Stimulated activated CD8-positive, alpha-beta memory T cell treated with anti-CD3 and anti-CD28 coated beads, Interleukin-7, amount 100 ng/mL, for 24 hours (primary cell): ENCODE data around the gene SLC6A1.

Source experiments
- DNase-seq: peaks from one replicate; pipeline ENCODE4 v3.0.0-alpha.2; 2020; ENCODE audit warnings: low read depth

Gene SLC6A1

DNA sequence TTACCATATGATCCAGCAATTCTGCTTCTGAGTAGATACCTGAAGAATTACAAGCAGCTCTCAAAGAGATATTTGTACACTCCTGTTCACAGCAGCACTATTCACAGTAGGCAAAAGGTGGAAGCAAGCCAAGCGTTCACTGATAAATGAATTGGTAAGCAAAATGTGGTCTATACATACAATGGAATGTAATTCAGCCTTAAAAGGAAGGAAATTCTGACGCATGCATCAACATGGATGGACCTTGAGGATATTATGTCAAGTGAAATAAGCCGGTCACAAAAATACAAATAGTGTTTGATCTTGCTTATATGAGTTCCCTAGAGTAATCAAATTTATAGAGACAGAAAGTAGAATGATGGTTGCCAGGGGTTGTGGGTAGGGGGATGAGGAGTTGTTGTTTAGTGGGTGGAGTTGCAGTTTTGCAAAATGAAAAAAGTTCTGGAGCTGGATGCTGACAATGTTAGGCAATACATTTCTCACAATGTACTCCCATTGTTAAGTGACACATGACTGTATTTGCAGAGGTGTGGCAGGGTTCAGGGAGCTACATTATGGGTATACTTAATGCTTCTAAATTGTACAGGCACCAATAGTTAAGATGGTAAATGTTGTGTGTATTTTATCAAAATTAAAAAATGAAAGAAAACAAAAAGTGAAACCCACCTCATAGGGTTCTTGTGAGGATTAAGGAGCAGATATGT is 26.7 kb downstream of the SLC6A1 start:
- no peak for DNase-seq

DNA sequence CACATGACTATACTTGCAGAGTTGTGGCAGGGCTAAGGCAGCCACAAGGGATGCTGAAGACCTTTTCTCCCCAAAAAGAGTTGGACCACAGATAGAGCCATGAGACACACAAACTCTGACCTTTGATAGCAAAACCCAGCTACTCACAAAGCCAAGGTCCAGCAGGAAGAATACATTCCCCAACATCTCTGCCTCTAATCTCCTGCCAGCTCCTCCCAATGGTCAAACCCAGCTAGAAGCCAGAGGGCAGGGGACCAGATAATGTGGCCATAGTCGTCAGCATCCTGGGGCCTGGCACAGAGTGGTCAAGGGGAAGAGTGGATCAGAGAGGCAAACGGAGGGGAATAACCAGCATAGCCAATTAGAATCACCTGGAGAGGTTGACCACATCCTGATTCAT is 28.2 kb downstream of the SLC6A1 start:
- DNase-seq, result no peak

DNA sequence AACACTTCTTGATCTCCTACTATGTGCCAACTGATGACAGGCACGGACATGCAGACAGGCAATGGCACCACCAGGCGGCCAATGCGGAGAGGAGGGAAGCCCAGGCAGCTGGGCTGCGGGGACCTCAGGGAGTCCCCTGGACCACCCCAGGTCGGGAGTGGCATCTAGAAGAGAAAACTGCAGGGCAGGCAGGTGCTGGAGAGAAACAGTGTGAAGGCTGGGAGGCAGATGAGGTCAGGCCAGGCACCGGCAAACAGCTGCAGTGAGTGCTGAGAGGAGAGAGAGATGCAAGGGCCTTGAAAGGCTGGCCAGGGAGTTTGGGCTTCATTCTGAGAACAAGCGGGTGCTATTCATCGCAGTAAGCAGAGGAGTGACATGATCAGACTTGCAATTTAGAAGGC is 29.1 kb downstream of the SLC6A1 start:
- no peak for DNase-seq

DNA sequence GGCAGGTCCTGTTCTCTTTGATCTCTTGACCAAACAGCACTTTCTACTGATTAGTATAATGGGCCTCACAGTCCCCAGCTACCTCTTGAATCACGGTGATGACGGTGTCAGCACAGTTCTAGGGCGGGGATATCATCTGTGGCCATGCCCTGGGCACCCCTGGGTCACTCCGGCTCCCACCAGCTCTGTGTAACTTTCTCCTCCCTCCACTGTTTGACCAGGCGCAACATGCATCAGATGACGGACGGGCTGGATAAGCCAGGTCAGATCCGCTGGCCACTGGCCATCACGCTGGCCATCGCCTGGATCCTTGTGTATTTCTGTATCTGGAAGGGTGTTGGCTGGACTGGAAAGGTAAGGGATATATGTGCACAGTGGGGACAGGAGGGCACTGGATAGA is 29.6 kb downstream of the SLC6A1 start:
- no peak for DNase-seq

DNA sequence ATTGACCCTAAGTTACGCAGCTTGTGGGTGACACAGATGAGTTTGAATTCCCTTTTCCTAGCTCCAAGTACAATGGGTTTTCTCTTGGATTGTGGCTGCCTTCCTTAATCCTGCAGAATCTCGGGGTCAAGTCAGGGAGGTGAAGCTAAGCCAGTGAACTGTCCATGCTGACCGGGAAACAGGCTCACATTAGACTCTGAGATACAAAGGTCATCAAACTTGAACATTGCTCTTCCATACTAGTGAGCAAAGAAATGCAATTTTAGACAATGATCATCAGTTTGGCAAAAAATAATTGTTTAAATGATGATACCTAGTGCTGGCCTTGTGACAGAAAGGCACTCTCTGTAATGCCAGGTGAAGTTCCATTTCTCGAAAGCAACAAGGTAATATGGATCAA is 31.6 kb downstream of the SLC6A1 start:
- no peak for DNase-seq

DNA sequence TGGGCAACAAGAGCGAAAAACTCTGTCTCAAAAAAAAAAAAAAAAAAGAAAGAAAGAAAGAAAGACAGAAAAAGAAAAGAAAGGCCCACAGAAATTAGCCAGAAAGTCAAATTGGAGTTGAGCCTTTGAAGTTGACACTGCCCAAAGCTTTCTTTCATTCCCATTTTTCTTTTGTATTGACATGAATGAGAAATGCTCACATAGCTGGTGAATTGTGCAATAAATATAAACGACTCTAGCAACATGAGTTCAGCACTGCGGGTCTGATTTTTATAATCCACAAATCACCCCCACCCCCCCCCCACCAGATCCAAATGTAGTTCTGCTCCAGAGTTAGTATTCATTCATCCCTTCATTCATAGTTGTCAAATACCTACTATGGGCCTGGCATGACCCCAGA is 37.4 kb downstream of the SLC6A1 start:
- no peak for DNase-seq

DNA sequence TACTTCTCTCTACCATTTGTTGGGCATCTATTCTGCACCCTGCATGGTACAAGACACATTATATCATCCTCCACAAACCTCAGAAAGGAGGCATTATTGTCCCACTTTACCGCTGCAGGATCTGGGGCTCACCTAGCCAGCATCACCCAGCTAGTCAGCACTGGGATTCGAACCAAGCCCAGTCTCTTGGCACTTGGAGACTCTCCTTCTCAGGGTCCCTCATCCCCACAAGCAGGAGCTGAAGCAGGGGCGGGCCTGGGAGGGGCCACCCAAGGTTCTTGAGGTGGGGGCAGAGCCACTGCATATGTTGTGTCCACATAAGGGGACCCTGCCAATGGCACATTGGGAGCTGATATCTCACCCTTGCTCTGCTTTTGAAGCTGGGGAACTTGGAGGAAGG is 41.3 kb downstream of the SLC6A1 start:
- DNase-seq, result no peak

DNA sequence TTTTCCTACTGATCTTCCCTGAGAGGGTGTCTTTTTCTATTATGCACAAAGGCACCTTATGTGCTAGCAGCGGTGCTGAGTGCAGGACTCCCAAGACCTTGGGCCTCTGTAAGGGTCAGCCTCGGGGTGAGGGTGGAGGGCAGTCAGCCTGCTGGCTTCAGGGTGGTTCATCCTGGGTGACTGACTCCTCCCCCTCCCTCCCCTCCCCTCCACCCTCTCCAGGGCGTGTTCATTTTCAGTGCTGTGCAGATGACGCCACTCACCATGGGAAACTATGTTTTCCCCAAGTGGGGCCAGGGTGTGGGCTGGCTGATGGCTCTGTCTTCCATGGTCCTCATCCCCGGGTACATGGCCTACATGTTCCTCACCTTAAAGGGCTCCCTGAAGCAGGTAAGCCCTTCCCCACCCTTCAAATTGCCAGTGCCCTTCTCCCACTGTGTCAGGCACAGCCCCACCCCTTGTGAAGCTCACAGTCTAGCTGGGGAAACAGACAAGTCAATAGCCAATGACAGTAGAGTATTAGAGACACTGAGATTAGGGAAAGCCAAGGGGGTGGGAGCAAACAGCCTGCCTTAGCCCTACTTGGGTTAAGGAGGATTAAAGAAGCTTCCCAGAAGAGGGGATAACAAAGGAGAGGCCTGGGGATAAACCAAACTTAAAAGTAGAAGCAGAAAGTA is 41.9 kb downstream of the SLC6A1 start:
- DNase-seq, result no peak

DNA sequence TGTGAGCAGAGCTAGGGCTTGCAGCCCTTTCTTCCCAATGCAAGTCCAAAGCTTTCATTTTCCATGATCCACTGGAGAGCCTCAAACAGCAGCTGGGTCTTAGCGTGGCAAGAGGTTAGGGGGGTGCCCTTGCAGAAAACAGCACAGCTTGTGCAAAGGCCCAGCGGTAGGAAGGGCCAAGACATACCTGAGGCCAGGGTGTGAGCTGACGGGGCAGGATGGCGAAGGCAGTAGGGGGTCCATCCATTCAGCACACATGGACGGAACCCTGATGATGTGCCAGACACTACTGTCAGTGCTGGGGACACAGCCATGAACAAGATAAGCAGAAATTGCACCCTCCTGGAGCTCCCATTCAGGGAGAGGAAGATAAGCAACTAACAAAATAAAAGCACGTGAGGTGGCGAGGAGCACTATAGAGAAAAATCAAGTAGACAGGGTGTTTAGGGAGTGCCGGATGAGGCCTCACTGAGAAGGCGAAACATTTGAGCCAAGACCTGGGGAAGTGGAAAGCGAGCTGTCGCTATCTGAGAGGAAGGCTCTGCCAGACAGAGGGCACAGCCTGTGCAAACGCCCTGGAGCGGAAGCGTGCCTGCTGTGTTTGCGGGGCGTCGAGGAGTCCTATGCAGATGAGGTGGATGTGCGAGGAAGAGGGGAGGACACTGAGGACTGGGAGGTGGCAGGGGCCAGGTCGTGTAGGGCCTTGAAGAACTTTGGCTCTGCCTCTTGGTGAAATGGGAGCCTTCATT is 43.4 kb downstream of the SLC6A1 start:
- DNase-seq, result no peak

DNA sequence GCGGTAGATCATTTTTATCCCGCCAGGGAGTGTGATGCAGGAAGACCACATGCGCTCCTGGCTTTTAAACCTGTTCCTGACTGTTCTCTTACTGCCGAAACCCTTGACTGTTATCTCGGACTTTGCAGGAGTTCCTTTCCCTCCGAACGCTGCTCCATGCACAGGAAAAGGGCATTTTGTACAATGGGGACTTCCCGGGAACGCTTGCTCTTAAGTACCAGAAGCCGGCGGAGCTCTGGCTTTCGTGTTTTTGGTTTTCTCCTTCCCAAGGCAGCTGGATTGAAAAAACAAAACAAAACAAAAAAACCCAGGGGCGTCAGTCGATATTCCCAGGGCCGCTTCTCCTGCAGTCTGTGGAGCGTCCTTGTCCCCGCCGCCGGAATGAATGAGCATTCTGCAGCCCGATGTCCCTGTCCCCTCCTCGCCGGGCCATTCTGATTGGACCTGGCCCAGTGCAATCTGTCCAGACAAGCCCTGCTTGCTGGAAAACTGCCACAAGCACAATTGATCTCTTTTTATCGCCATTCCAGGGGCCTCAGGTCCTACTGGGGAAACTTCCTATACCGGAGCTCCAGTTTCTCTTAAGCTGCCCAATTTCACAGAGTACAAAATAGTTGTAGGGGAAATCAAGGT is 44.8 kb downstream of the SLC6A1 start:
- DNase-seq, result no peak

DNA sequence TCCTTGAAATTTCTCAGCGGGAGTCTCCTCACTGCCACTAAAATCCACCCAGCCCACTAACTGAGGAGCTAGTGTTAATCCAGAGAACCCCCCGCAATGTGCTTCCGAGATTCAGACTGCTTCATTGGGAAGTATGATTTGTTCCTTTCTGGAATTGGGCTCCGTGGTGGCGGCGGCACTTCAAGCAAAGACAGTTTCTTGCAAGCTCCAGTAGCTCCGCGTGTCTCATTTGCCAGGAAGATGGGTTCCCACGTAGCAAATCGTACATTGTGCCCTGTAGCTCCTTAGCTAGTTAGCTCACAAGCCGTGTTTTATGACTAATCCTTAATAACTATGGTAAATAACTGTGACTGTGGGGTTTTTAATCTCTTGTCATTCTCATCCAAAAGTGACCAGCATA is 45.4 kb downstream of the SLC6A1 start:
- no peak for DNase-seq

DNA sequence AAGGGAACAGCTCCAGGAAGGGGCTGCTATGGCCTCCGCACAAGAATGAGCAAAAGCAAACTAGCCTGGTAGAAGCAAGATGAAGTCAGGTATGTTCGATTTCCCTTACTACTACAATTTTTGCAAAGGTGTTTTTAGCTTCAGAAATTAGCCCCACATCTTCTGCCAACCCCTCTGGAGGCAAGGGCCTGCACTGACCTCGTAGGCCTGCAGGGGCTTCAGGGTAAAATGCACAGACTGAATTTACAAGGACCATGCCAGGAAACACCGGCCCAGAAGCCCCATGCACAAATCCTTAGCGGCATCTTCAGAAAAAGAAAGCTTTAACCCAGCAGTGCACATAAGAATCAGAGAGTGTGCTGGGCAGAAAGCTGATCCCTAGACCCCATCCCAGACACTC is 53.0 kb downstream of the SLC6A1 start:
- no peak for DNase-seq

DNA sequence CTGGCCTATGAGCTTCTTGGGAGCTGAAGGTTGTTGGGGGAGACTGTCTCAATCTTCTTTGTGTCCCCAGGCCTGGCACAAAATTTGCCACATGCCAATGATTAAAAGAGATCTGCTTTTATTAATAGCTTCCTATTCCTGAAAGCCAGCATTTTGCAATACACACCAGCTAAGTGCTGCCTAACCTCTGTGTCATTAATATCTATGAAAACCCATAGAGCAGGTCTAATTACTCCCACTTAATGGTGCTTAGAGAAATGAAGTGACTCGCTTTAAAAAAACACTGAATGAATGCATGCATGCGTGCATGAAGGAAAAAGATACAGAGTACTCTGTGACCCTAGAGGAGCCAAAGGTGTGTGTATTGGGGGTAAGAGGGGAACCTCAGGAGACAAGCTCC is 55.0 kb downstream of the SLC6A1 start:
- DNase-seq, result no peak

DNA sequence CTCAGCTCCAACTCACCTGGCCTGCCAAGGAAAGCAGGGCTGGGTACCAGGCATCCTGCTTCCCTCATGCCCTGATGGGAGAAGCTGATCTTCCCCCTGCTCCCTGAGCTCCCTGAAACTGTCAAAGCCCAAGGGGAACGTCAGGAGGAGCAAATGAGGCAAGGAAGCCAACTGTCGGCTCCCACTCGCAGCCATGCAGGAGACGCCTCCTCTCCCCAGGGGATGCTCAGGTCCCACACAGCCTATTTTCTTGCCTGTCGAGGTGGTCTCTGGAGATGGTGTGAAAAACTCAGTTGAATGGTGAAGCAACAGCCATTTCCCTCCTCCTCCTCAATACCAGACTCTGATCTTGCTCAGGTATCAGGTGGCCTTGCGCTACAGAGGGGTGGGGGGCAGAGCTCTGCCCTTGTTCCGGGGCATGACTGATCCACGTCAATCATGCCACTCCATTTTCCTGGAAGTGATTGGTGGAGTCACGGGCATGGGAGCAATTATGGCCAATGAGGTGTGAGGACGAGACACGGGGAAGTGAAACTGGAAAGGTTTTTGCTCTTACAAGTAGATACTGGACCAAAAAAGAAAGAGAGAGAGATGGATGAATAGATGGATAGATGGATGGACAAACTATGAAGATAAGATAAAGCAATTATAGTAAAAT is 58.2 kb downstream of the SLC6A1 start:
- DNase-seq, result no peak

DNA sequence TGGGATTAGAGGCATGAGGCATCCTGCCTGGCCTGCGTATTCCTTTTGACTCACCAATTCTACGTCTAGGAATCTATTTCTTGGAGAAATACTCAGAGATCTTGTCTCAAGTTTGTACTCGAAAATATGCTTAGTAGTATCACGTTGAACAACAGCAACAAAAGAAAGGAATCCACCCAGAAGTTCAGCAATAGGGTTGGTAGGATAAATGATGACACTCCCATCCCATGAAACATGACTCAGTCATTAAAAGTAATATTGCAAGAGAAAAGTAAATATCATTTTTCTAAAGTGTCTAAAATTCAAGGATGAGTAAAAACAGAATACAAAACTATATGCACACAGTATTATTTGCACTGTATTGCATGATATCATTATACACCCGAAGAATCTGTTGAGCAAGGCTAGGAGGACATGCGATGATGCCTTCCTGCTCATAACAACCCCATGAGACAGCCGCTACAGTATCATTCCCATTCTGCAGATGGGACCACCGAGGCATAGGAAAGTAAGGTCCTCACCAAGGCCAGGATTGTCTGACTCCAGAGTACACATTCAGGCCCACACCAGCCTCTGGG is 61.5 kb downstream of the SLC6A1 start:
- DNase-seq, result no peak

DNA sequence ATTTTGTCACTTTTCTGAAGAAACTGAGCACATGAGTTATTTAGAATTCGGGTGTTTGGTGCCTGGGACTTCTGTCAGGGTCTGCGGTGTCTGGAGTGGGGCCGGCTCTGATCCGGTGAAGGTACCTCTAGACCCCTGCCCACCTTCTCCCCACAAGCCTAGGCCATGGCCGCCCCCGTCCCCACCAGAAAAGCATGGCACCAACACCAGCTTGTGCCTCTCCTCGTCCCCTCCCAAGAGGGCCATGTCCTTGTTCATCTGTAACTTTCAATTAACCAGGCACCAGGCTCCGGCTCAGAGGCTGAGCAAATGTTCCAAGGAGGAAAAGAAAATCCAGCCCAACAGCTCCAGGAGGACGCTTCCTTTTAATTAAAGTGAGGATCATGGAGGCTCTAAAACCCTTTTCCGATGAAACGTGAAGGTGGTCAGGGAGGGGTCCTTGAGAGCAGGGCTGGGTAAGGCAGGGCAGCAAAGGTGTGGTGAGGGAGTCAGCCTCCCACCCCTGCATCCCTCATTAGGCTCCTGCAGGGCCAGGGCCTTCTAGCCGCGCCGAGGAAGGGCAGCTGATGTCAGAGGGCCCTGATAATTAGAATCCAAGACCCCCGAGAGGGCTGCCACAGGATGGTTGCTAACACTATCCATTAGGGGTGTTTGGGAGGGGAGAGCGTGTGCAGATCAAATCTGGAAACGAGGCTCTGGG is 62.3 kb downstream of the SLC6A1 start:
- no peak for DNase-seq

DNA sequence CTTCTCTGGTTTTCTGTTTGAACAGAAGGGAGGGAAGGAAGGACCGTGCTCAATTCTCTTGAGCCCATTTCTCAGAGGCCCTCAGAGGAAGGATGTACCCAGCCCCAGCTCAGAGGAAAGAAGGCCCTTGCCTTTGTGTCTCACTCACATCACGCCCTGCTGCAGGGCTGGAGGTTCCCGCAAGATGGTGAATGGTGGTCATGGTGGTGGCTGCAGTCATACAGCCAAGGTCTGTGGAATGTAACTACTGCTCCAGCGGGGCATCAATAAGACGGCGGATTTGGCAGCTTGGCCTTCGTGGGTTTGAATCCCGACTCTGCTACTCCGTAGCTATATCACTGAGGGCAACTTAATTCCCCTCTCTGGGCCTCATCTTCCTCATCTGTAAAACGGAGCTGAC is 62.9 kb downstream of the SLC6A1 start:
- DNase-seq, result no peak

DNA sequence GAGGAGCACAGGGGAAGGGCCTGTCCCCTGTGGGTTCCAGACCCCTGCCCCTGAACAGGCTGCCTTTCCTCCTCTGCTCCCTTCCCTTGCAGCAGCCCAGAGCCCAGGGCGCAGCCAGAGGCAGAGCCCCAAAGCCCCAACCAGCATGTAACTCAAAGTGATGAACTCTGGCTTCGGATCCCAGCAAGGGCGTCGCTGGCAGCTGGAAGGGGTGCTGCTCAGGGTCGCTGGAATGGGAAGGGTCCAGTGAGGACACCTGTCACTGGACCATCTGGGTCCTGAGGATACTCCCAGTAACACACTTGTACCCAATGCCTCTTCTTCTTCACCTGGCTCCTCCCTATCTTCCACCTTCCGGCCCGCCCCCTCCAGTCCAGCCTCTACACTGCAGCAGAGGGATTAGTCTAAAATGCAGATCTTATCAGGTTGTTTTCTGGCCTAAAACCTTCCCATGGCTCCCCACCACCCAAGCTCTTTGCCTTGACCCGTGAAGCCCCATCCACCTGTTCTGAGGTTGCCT is 64.0 kb downstream of the SLC6A1 start:
- DNase-seq, result no peak

DNA sequence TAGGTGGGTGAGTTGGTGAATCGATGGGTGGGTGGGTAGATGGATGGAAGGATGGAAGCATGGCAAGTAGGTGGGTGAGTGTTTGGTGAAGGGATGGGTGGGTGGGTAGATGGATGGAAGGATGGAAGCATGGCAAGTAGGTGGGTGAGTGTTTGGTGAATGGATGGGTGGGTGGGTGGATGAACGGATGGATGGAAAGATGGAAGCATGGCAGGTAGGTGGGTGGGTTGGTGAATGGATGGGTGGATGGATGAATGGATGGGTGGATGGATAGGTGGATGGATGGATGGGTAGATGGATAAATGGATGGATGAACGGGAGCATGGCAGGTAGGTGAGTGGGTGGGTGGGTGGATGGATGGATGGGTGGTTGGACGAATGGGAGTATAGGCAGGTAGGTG is 65.1 kb downstream of the SLC6A1 start:
- DNase-seq, result no peak

DNA sequence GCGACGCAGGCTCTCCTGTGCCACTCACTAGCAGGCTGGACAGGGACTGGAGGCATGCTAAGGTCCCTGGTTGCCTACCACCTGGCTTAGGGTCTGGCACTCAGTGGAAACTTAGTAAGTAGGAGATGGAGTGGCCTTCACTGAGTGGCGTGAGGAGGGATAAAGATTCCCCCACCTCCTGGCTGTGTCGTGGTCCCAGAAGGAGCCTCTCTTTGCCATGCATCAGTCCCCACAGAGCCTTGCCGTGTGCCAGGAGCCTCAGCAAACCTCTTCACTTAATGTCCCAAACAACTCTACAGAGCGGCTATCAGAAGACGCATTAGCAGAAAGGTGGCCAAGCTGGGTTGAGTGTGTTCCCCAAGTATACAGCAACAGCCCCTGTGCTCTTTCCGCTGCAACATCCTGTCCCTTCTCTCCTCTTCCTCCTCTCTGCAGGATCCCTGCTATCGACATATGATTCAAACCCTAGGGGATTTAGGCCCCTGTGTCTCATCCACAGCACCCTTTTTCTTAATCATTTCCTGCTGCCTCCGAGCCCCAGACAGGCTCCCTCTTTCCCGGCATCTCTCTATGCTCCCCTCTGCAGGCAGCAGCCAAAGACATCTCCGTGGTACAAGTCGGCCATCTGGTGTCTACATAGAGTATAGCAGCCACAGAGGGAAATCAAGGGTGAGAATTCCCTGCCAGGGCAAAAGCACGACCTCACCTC is 66.7 kb downstream of the SLC6A1 start:
- no peak for DNase-seq

DNA sequence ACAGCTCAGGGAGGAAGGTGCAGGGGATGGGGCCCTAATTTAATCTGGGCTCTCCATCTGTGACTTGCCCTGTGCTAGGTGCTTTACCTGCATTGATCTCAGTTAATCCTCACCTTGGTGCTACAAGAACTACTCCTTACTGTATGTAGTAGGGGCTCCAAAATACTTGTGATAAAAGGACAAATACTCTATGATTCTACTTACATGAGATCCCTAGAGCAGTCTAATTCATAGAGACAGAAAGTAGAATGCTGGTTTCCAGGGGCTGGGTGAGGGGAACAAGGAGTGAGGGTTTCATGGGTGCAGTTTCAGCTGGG is 67.2 kb downstream of the SLC6A1 start:
- no peak for DNase-seq
